HCT116 (cell line): ENCODE measurements around the gene STK24. TPM values are rescaled to one million over a fixed set of nuclear protein-coding genes. Genes with fewer than 3 reads are reported as not detected.

Source experiments
- ATAC-seq: fragments of 200-7000 bp; cut with Tn5 transposase; 2 replicates; pipeline ENCODE4 v1.9.1; 2020; ENCODE audit warnings: mild to moderate bottlenecking, moderate library complexity
- BruUV-seq: library from RNA; stranded (reverse); fragments of 400-500 nt; replicated peaks from 2 replicates; lab custom pipeline; 2021; lab: Mats Ljungman, UMichigan
- CTCF ChIA-PET: fragments of 300-600 bp; sonication (Branson Sonifier 250); formaldehyde crosslinking; loops from one replicate; lab custom pipeline; 2021; ENCODE audit warnings: antibody characterized with exemption; lab: Charles Lee
- POLR2A ChIA-PET: fragments of 300-600, 350-600 bp; sonication (Branson Sonifier 250); formaldehyde crosslinking; loops from one replicate; lab custom pipeline; 2021; ENCODE audit warnings: antibody characterized with exemption; lab: Charles Lee
- RAD21 ChIA-PET, 2 experiments: fragments of 300-600 bp; sonication (Branson Sonifier 250); formaldehyde crosslinking; loops; one replicate each; lab custom pipeline; 2023; ENCODE audit warnings: low total read pairs in 2 of 2; ENCODE audit not compliant: uncharacterized antibody in 2 of 2, unreplicated experiment in 2 of 2, low non-redundant PET in 1 of 2; lab: Charles Lee
- DNase-seq: peaks from one replicate; pipeline ENCODE4 v3.0.0-alpha.2; 2010; ENCODE audit warnings: low read depth, low spot score
- H2AFZ ChIP-seq: fragments of 200-600 bp; shearing (Covaris generic), sonication (generic); 2 replicates; pipeline ENCODE4 v1.6.1; 2017; ENCODE audit warnings: low read depth, mixed run types, mixed read lengths, antibody characterized with exemption, low read length; ENCODE audit not compliant: poor library complexity, severe bottlenecking
- H3K27ac ChIP-seq: 2 replicates; pipeline ENCODE4 v1.5.1; 2012; ENCODE audit warnings: low read depth, low read length
- H3K27me3 ChIP-seq: fragments of 200-600 bp; sonication (generic); 2 replicates; pipeline ENCODE4 v1.6.1; 2016; ENCODE audit warnings: mixed run types, low read length, mixed read lengths; ENCODE audit not compliant: insufficient read depth
- H3K36me3 ChIP-seq, 2 experiments: fragments of 200-500 bp in 1 of 2; fragments of 200-600 bp in 1 of 2; sonication (Bioruptor generic) in 1 of 2; sonication (generic) in 1 of 2; 2 replicates each; pipeline versions ENCODE4 v1.5.1 to v1.6.1; 2014 to 2016; ENCODE audit warnings: low read length in 2 of 2, inconsistent platforms in 1 of 2, mixed read lengths in 1 of 2, mixed run types in 1 of 2; ENCODE audit not compliant: insufficient read depth in 2 of 2, control insufficient read depth in 1 of 2
- H3K4me1 ChIP-seq, 2 experiments: fragments of 200-600 bp in 1 of 2; sonication (generic) in 1 of 2; 2 replicates each; pipeline versions ENCODE4 v1.5.1 to v1.6.1; 2012 to 2017; ENCODE audit warnings: low read length in 2 of 2, inconsistent platforms in 1 of 2, mild to moderate bottlenecking in 1 of 2, mixed read lengths in 1 of 2, mixed run types in 1 of 2, moderate library complexity in 1 of 2; ENCODE audit not compliant: insufficient read depth in 2 of 2, control insufficient read depth in 1 of 2
- H3K4me2 ChIP-seq: fragments of 200-600 bp; sonication (generic); 2 replicates; pipeline ENCODE4 v1.6.1; 2017; ENCODE audit warnings: mixed run types, low read length, mixed read lengths
- H3K4me3 ChIP-seq, 2 experiments: fragments of 200-600 bp in 1 of 2; sonication (generic) in 1 of 2; replicated peaks in 1 of 2; 2 replicates each; pipeline ENCODE4 v1.5.1; 2011 to 2016; ENCODE audit warnings: low read length in 2 of 2, control low read depth in 1 of 2, low read depth in 1 of 2, mild to moderate bottlenecking in 1 of 2, mixed read lengths in 1 of 2, mixed run types in 1 of 2
- H3K79me2 ChIP-seq: fragments of 200-600 bp; sonication (generic); 2 replicates; pipeline ENCODE4 v1.6.1; 2017; ENCODE audit warnings: mild to moderate bottlenecking, mixed run types, low read length, moderate library complexity, mixed read lengths; ENCODE audit not compliant: insufficient read depth
- H3K9ac ChIP-seq: fragments of 200-600 bp; sonication (generic); 2 replicates; pipeline ENCODE4 v1.6.1; 2016; ENCODE audit warnings: low read length, mixed read lengths
- H3K9me2 ChIP-seq: fragments of 200-600 bp; sonication (generic), shearing (Covaris generic); 2 replicates; pipeline ENCODE4 v1.6.1; 2017; ENCODE audit warnings: mixed run types, mild to moderate bottlenecking, moderate library complexity; ENCODE audit not compliant: insufficient read depth
- H3K9me3 ChIP-seq, 2 experiments: fragments of 200-500 bp in 1 of 2; fragments of 200-600 bp in 1 of 2; sonication (Bioruptor generic) in 1 of 2; sonication (generic) in 1 of 2; 2 replicates each; pipeline ENCODE4 v1.6.1; 2014 to 2017; ENCODE audit warnings: low read length in 2 of 2, mixed read lengths in 2 of 2, inconsistent platforms in 1 of 2, low read depth in 1 of 2, mild to moderate bottlenecking in 1 of 2, mixed run types in 1 of 2, moderate library complexity in 1 of 2; ENCODE audit not compliant: control insufficient read depth in 1 of 2, insufficient read depth in 1 of 2
- H4K20me1 ChIP-seq: fragments of 200-600 bp; sonication (generic), shearing (Covaris generic); 2 replicates; pipeline ENCODE4 v1.6.1; 2017; ENCODE audit warnings: mixed run types, mild to moderate bottlenecking, moderate library complexity; ENCODE audit not compliant: insufficient read depth
- CBX3 ChIP-seq: IDR thresholded peaks from 2 replicates; pipeline ENCODE4 v1.6.1; 2012; ENCODE audit warnings: low read depth
- EGR1 ChIP-seq: IDR thresholded peaks from 2 replicates; pipeline ENCODE4 v1.6.1; 2012; ENCODE audit warnings: low read depth
- ELF1 ChIP-seq: IDR thresholded peaks from 2 replicates; pipeline ENCODE4 v1.6.1; 2012; ENCODE audit warnings: low read depth, borderline replicate concordance
- EZH2phosphoT487 ChIP-seq: fragments of 200-600 bp; IDR thresholded peaks from 2 replicates; pipeline ENCODE4 v1.6.1; 2018; ENCODE audit warnings: antibody characterized with exemption, borderline replicate concordance
- FOSL1 ChIP-seq: IDR thresholded peaks from 2 replicates; pipeline ENCODE4 v1.6.1; 2012; ENCODE audit warnings: low read depth
- RAD21 ChIP-seq: IDR thresholded peaks from 2 replicates; pipeline ENCODE4 v1.6.1; 2012; ENCODE audit warnings: low read depth, mild to moderate bottlenecking
- SP1 ChIP-seq: IDR thresholded peaks from 2 replicates; pipeline ENCODE4 v1.6.1; 2012; ENCODE audit warnings: low read depth
- SRF ChIP-seq: IDR thresholded peaks from 2 replicates; pipeline ENCODE4 v1.6.1; 2012; ENCODE audit warnings: low read depth
- TCF7L2 ChIP-seq: IDR thresholded peaks from 2 replicates; pipeline ENCODE4 v1.7.0; 2011; ENCODE audit warnings: borderline replicate concordance, inconsistent platforms; ENCODE audit not compliant: insufficient read depth, insufficient read length; ENCODE audit errors: extremely low read depth
- YY1 ChIP-seq: IDR thresholded peaks from 2 replicates; pipeline ENCODE4 v1.6.1; 2011; ENCODE audit warnings: low read length, low read depth, moderate library complexity, mild to moderate bottlenecking; ENCODE audit not compliant: insufficient replicate concordance; ENCODE audit errors: extremely low read depth
- ZBTB33 ChIP-seq: IDR thresholded peaks from 2 replicates; pipeline ENCODE4 v1.6.1; 2011; ENCODE audit warnings: mild to moderate bottlenecking, low read length, moderate library complexity; ENCODE audit not compliant: insufficient replicate concordance; ENCODE audit errors: extremely low read depth
- ZFX ChIP-seq: fragments of 450-650 bp; IDR thresholded peaks from 2 replicates; pipeline ENCODE4 v1.6.1; 2017
- intact Hi-C: fragments of 100-400 bp; cut with micrococcal nuclease; formaldehyde crosslinking; loops from 2 replicates; pipeline ENCODE4 v1.10.0; 2022
- total RNA-seq: library from RNA; stranded (reverse); gene quantifications from one replicate; pipeline ENCODE4 v1.2.1, GENCODE V29; 2021; ENCODE audit not compliant: unreplicated experiment
- TF ChIP-seq, protein P1 (sequence below), 3 experiments: fragments of 200-600 bp in 1 of 3; sonication (generic) in 1 of 3; IDR thresholded peaks in 2 of 3; conservative IDR thresholded peaks in 1 of 3; 2 replicates each; pipeline ENCODE4 v1.5.1; 2012 to 2017; ENCODE audit warnings: low read depth in 2 of 3, low read length in 2 of 3, antibody characterized with exemption in 1 of 3, borderline replicate concordance in 1 of 3, control low read depth in 1 of 3, mild to moderate bottlenecking in 1 of 3, mixed read lengths in 1 of 3, mixed run types in 1 of 3, moderate library complexity in 1 of 3; ENCODE audit not compliant: insufficient read depth in 1 of 3
- TF ChIP-seq, protein P2 (sequence below): IDR thresholded peaks from 2 replicates; pipeline ENCODE4 v1.6.1; 2012; ENCODE audit warnings: low read depth

Gene STK24
- total RNA-seq, 1 experiment from 2014 or later, result 137 TPM

- H3K4me1 ChIP-seq, result no peaks in the 10 kb centered on the region
- CTCF ChIA-PET, result interaction anchor here (1.5 kb wide), 1 partner anchor 13 kb away, joined by 4 read pairs; no protein-coding TSS in a partner anchor
- H3K36me3 ChIP-seq, result peaks cover 23 to 34% of the 10 kb centered on the region in 2 experiments; a peak in 3 of 4 replicates
Observed at GRCh38 chr13:98454389-98454881, 122.5 kb downstream of the STK24 start.

More at GRCh38 chr13:98454389-98454881, 122.5 kb downstream of the STK24 start:
- Histone ChIP-seq H3K4me3 (no peak overlapping the region), H3K4me2 (no peak overlapping the region), H2AFZ (no peak overlapping the region), H4K20me1 (no peaks in the 10 kb centered on the region), H3K27ac (no peak overlapping the region), H3K9ac (no peak overlapping the region), H3K79me2 (peaks cover 15% of the 10 kb centered on the region; the same call in 1 of the 2 replicates), H3K27me3 (no peaks in the 10 kb centered on the region), H3K9me2 (no peaks in the 10 kb centered on the region), H3K9me3 (no peaks in the 10 kb centered on the region)
- intact Hi-C loops, result no loop called here
- ATAC-seq (no peak), DNase-seq (no peak)
- no TSS peak for BruUV-seq
- POLR2A ChIA-PET, result no interaction called here
- RAD21 ChIA-PET, result no interaction called here
- TF ChIP-seq ELF1 (no peak), RAD21 (no peak), CBX3 (no peak), ZBTB33 (no peak), FOSL1 (no peak), ZFX (no peak), EGR1 (no peak), SP1 (no peak), SRF (no peak), EZH2phosphoT487 (no peak), TCF7L2 (no peak), YY1 (no peak)
- TF ChIP-seq, protein P1, sequence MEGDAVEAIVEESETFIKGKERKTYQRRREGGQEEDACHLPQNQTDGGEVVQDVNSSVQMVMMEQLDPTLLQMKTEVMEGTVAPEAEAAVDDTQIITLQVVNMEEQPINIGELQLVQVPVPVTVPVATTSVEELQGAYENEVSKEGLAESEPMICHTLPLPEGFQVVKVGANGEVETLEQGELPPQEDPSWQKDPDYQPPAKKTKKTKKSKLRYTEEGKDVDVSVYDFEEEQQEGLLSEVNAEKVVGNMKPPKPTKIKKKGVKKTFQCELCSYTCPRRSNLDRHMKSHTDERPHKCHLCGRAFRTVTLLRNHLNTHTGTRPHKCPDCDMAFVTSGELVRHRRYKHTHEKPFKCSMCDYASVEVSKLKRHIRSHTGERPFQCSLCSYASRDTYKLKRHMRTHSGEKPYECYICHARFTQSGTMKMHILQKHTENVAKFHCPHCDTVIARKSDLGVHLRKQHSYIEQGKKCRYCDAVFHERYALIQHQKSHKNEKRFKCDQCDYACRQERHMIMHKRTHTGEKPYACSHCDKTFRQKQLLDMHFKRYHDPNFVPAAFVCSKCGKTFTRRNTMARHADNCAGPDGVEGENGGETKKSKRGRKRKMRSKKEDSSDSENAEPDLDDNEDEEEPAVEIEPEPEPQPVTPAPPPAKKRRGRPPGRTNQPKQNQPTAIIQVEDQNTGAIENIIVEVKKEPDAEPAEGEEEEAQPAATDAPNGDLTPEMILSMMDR (IDR thresholded peaks at IDR 0.05 in 2 of 3, conservative IDR thresholded peaks at IDR 0.05 in 1 of 3; ENCODE audit: borderline replicate concordance in 1 of 3, insufficient read depth in 1 of 3, low read depth in 2 of 3, low read length in 2 of 3), result no peak
- TF ChIP-seq, protein P2, sequence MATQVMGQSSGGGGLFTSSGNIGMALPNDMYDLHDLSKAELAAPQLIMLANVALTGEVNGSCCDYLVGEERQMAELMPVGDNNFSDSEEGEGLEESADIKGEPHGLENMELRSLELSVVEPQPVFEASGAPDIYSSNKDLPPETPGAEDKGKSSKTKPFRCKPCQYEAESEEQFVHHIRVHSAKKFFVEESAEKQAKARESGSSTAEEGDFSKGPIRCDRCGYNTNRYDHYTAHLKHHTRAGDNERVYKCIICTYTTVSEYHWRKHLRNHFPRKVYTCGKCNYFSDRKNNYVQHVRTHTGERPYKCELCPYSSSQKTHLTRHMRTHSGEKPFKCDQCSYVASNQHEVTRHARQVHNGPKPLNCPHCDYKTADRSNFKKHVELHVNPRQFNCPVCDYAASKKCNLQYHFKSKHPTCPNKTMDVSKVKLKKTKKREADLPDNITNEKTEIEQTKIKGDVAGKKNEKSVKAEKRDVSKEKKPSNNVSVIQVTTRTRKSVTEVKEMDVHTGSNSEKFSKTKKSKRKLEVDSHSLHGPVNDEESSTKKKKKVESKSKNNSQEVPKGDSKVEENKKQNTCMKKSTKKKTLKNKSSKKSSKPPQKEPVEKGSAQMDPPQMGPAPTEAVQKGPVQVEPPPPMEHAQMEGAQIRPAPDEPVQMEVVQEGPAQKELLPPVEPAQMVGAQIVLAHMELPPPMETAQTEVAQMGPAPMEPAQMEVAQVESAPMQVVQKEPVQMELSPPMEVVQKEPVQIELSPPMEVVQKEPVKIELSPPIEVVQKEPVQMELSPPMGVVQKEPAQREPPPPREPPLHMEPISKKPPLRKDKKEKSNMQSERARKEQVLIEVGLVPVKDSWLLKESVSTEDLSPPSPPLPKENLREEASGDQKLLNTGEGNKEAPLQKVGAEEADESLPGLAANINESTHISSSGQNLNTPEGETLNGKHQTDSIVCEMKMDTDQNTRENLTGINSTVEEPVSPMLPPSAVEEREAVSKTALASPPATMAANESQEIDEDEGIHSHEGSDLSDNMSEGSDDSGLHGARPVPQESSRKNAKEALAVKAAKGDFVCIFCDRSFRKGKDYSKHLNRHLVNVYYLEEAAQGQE, result no peak
